IMR-90 (cell line): ENCODE data around the gene ZNF267. TPM values are rescaled to one million over a fixed set of nuclear protein-coding genes. Genes with fewer than 3 reads are reported as not detected.

Experiments
- ATAC-seq: fragments of 200-7000 bp; cut with Tn5 transposase; 2 replicates; pipeline ENCODE4 v1.9.1; 2020; ENCODE audit warnings: low read depth, mild to moderate bottlenecking, moderate library complexity
- BruUV-seq: library from RNA; stranded (reverse); fragments of 400-500 nt; replicated peaks from 2 replicates; lab custom pipeline; 2021; lab: Mats Ljungman, UMichigan
- CTCF ChIA-PET: fragments of 300-600 bp; formaldehyde crosslinking; extraction: SDS; loops from one replicate; lab custom pipeline; 2021; ENCODE audit warnings: antibody characterized with exemption; lab: Yijun Ruan, JAX
- POLR2A ChIA-PET: fragments of 300-600 bp; sonication (Branson Sonifier 250); formaldehyde crosslinking; loops from one replicate; lab custom pipeline; 2022; ENCODE audit warnings: antibody characterized with exemption; ENCODE audit not compliant: unreplicated experiment; lab: Charles Lee
- DNase-seq: peaks from one replicate; pipeline ENCODE4 v3.0.0; 2013
- H2AFZ ChIP-seq: replicated peaks from 2 replicates; pipeline ENCODE3; 2013; ENCODE audit warnings: low read length, mild to moderate bottlenecking; ENCODE audit not compliant: poor library complexity
- H2AK5ac ChIP-seq: 2 replicates; pipeline ENCODE4 v1.6.1; 2013; ENCODE audit warnings: low read depth, low read length, inconsistent platforms
- H2AK9ac ChIP-seq: replicated peaks from 2 replicates; pipeline ENCODE3; 2013; ENCODE audit warnings: mild to moderate bottlenecking, low read depth, low read length, moderate library complexity; ENCODE audit not compliant: poor library complexity
- H2BK120ac ChIP-seq: 2 replicates; pipeline ENCODE4 v1.6.1; 2013; ENCODE audit warnings: low read depth, low read length, inconsistent platforms
- H2BK15ac ChIP-seq: 3 replicates; pipeline ENCODE4 v1.6.1; 2013; ENCODE audit warnings: low read depth, low read length, inconsistent platforms
- H2BK20ac ChIP-seq: 2 replicates; pipeline ENCODE4 v1.6.1; 2013; ENCODE audit warnings: low read depth, mild to moderate bottlenecking, inconsistent platforms, low read length, moderate library complexity
- H2BK5ac ChIP-seq: 2 replicates; pipeline ENCODE4 v1.6.1; 2013; ENCODE audit warnings: mild to moderate bottlenecking, low read depth, low read length, inconsistent platforms; ENCODE audit not compliant: poor library complexity, severe bottlenecking
- H3K14ac ChIP-seq: replicated peaks from 2 replicates; pipeline ENCODE4 v1.6.1; 2013; ENCODE audit warnings: low read depth, low read length, inconsistent platforms
- H3K18ac ChIP-seq: 2 replicates; pipeline ENCODE4 v1.6.1; 2013; ENCODE audit warnings: low read depth, low read length, control low read depth
- H3K23ac ChIP-seq: 2 replicates; pipeline ENCODE4 v1.6.1; 2013; ENCODE audit warnings: low read depth, low read length, inconsistent platforms
- H3K27ac ChIP-seq: 2 replicates; pipeline ENCODE4 v1.5.1; 2013; ENCODE audit warnings: mild to moderate bottlenecking, control low read depth, low read length; ENCODE audit not compliant: insufficient read depth
- H3K27me3 ChIP-seq: 2 replicates; pipeline ENCODE4 v1.6.1; 2013; ENCODE audit warnings: low read length; ENCODE audit not compliant: control insufficient read depth, insufficient read depth
- H3K36me3 ChIP-seq: 2 replicates; pipeline ENCODE4 v1.6.1; 2013; ENCODE audit warnings: low read length, mixed read lengths; ENCODE audit not compliant: control insufficient read depth, insufficient read depth
- H3K4ac ChIP-seq: 2 replicates; pipeline ENCODE4 v1.6.1; 2013; ENCODE audit warnings: low read depth, low read length, inconsistent platforms
- H3K4me1 ChIP-seq: 2 replicates; pipeline ENCODE4 v1.6.1; 2013; ENCODE audit warnings: low read length, mixed read lengths; ENCODE audit not compliant: control insufficient read depth, insufficient read depth
- H3K4me2 ChIP-seq: 2 replicates; pipeline ENCODE4 v1.6.1; 2013; ENCODE audit warnings: low read depth, mild to moderate bottlenecking, control low read depth, low read length, moderate library complexity
- H3K4me3 ChIP-seq: 2 replicates; pipeline ENCODE4 v1.5.1; 2013; ENCODE audit warnings: low read depth, mild to moderate bottlenecking, control low read depth, low read length, moderate library complexity; ENCODE audit not compliant: insufficient read depth
- H3K56ac ChIP-seq: 2 replicates; pipeline ENCODE4 v1.6.1; 2013; ENCODE audit warnings: low read length, inconsistent platforms; ENCODE audit not compliant: insufficient read depth; ENCODE audit errors: extremely low read depth
- H3K79me1 ChIP-seq, 2 experiments: 2 replicates each; pipeline ENCODE4 v1.6.1; 2013; ENCODE audit warnings: low read length in 2 of 2, inconsistent platforms in 1 of 2, low read depth in 1 of 2
- H3K9ac ChIP-seq: 2 replicates; pipeline ENCODE4 v1.6.1; 2013; ENCODE audit warnings: low read depth, low read length, control low read depth
- H3K9me1 ChIP-seq: 2 replicates; pipeline ENCODE4 v1.6.1; 2013; ENCODE audit warnings: low read length, inconsistent platforms; ENCODE audit not compliant: insufficient read depth
- H3K9me3 ChIP-seq: 2 replicates; pipeline ENCODE4 v1.6.1; 2013; ENCODE audit warnings: low read length; ENCODE audit not compliant: control insufficient read depth, insufficient read depth
- H4K20me1 ChIP-seq: 2 replicates; pipeline ENCODE4 v1.6.1; 2013; ENCODE audit warnings: low read length, inconsistent platforms; ENCODE audit not compliant: insufficient read depth
- H4K5ac ChIP-seq: 2 replicates; pipeline ENCODE4 v1.6.1; 2013; ENCODE audit warnings: mild to moderate bottlenecking, low read depth, low read length, control low read depth
- H4K8ac ChIP-seq, 2 experiments: 2 replicates each; pipeline ENCODE4 v1.6.1; 2013; ENCODE audit warnings: low read depth in 2 of 2, low read length in 2 of 2, control low read depth in 1 of 2, inconsistent platforms in 1 of 2
- H4K91ac ChIP-seq: 2 replicates; pipeline ENCODE4 v1.6.1; 2013; ENCODE audit warnings: low read depth, low read length, inconsistent platforms; ENCODE audit not compliant: insufficient read depth
- CEBPB ChIP-seq: IDR thresholded peaks from 2 replicates; pipeline ENCODE4 v1.6.1; 2012; ENCODE audit warnings: low read depth, low read length, improper control_type of control experiment
- ELK1 ChIP-seq: fragments of 150-350 bp; IDR thresholded peaks from 2 replicates; pipeline ENCODE4 v1.6.1; 2016; ENCODE audit warnings: low read depth, mild to moderate bottlenecking, low read length, moderate library complexity, borderline replicate concordance
- FOS ChIP-seq: fragments of 150-350 bp; IDR thresholded peaks from 2 replicates; pipeline ENCODE4 v1.6.1; 2016; ENCODE audit warnings: low read depth, low read length
- MAFK ChIP-seq: IDR thresholded peaks from 2 replicates; pipeline ENCODE4 v1.6.1; 2012; ENCODE audit warnings: low read depth, low read length, improper control_type of control experiment
- NFE2L2 ChIP-seq: fragments of 150-350 bp; IDR thresholded peaks from 2 replicates; pipeline ENCODE4 v1.6.1; 2016; ENCODE audit warnings: low read depth, mild to moderate bottlenecking, low read length
- RCOR1 ChIP-seq: IDR thresholded peaks from 2 replicates; pipeline ENCODE4 v1.6.1; 2012; ENCODE audit warnings: mild to moderate bottlenecking, low read length, improper control_type of control experiment; ENCODE audit not compliant: insufficient replicate concordance
- WGBS, 2 experiments: methylation state at CpG; one replicate each; pipeline versions ENCODE4 v1.1.5 to v1.1.7; 2013; ENCODE audit warnings: missing lambda C conversion rate in 2 of 2; ENCODE audit not compliant: insufficient read length in 1 of 2; ENCODE audit errors: extremely low coverage in 2 of 2; 5-methylcytosine and 5-hydroxymethylcytosine counted together
- dilution Hi-C: fragments of 300-500 bp; cut with HindIII; formaldehyde crosslinking; loops from one replicate; pipeline ENCODE4 v1.14.3; 2018; ENCODE audit warnings: low sequenced_read_pairs; ENCODE audit not compliant: unreplicated experiment
- in situ Hi-C: fragments of 300-500 bp; cut with MboI; formaldehyde crosslinking; loops from 3 replicates; pipeline ENCODE4 v1.14.3; 2019; ENCODE audit warnings: low sequenced_read_pairs, inconsistent platforms, mixed read lengths
- intact Hi-C: fragments of 100-400 bp; cut with micrococcal nuclease; formaldehyde crosslinking; loops from 2 replicates; pipeline ENCODE4 v1.10.0; 2022
- polyA plus RNA-seq, 3 experiments: library from polyadenylated mRNA; depleted of rRNA; stranded (reverse); fragments of >200 nt; gene quantifications; 2 replicates each; pipeline ENCODE4 v1.2.3, GENCODE V29; 2012; ENCODE audit warnings: low replicate concordance in 1 of 3
- total RNA-seq: library from RNA; depleted of rRNA; stranded (reverse); fragments of >200 nt; gene quantifications from 2 replicates; pipeline ENCODE4 v1.2.3, GENCODE V29; 2012

The ZNF267 gene
- total and polyA plus RNA-seq, 2 of the 4 experiments (the other 2 are of a cell fraction) = 2.5 to 15.6 TPM

GRCh38 chr16:31875928-31876547 lies 2.4 kb downstream of the ZNF267 start (continued):
- TF ChIP-seq RCOR1 = no peak

- H3K79me1 ChIP-seq = peaks cover 36 to 64% of the 10 kb centered on the region in 2 experiments
- ATAC-seq = peak; percentile 59
- WGBS, 2 experiments = no CpG with 5 or more reads among the region's 5 CpGs
- POLR2A ChIA-PET = interaction anchor here (0.7 kb wide), 1 partner anchor 369 kb away, joined by 8 read pairs; the partner anchor contains the start of gene RUSF1
- peak overlapping the region; percentile 36; the same call in 1 of the 2 replicates for H4K91ac ChIP-seq
- H4K20me1 ChIP-seq = peaks cover 15% of the 10 kb centered on the region
- H3K27ac ChIP-seq = peak overlapping the region; percentile 73; the same call in 1 of the 2 replicates
- no peaks in the 10 kb centered on the region for H3K27me3 ChIP-seq
- H4K8ac ChIP-seq = peak overlapping the region in 1 of 2 experiments; percentile 61; a peak in 1 of 4 replicates
- peak overlapping the region; percentile 36 for H2BK120ac ChIP-seq
- BruUV-seq = no TSS peak
- H4K5ac ChIP-seq = peak overlapping the region; percentile 74
- H3K36me3 ChIP-seq = peaks cover 10% of the 10 kb centered on the region
- no peak overlapping the region for H2AK9ac ChIP-seq
- H3K4me3 ChIP-seq = peak overlapping the region; percentile 8; the same call in 1 of the 2 replicates
- 0 out of 3 replicates have a peak overlapping the region, but pooled peaks have one; percentile 13 for H2BK15ac ChIP-seq
- H2BK20ac ChIP-seq = 0 out of 2 replicates have a peak overlapping the region, but pooled peaks have one; percentile 46
- peak; percentile 96 for DNase-seq
- peak overlapping the region; percentile 44 for H3K9ac ChIP-seq
- H3K4me1 ChIP-seq = peaks cover 23% of the 10 kb centered on the region
- H3K9me3 ChIP-seq = 0 out of 2 replicates have a peak, but pooled peaks cover 2% of the 10 kb centered on the region
- peak overlapping the region; percentile 47 for H3K14ac ChIP-seq
- H3K56ac ChIP-seq = peak overlapping the region; percentile 23; the same call in 1 of the 2 replicates
- peaks cover 9% of the 10 kb centered on the region for H3K9me1 ChIP-seq
- H2AK5ac ChIP-seq = peak overlapping the region; percentile 31; the same call in 1 of the 2 replicates
- H2BK5ac ChIP-seq = peak overlapping the region; percentile 93
- dilution Hi-C loops = no loop called here
- H2AFZ ChIP-seq = no peak overlapping the region
- peak overlapping the region; percentile 89 for H3K4me2 ChIP-seq
- peak overlapping the region; percentile 69; the same call in 1 of the 2 replicates for H3K18ac ChIP-seq
- CTCF ChIA-PET = interaction anchor here (0.6 to 1.7 kb wide), 4 partner anchors 9 to 725 kb away, joined by 3 to 12 read pairs (median 4); no protein-coding TSS in a partner anchor
- peak overlapping the region; percentile 74 for H3K4ac ChIP-seq
- peak overlapping the region; percentile 77; the same call in 1 of the 2 replicates for H3K23ac ChIP-seq
- in situ Hi-C loops = loop anchor here (5.0 to 10.0 kb wide), 2 partner anchors 370 to 682 kb away; partner anchors contain the start of gene RUSF1
- intact Hi-C loops = loop anchor here (10.0 kb wide), 1 partner anchor 692 kb away; the partner anchor contains the start of gene FUS
- TF ChIP-seq NFE2L2 = peak; percentile 63; the same call in 1 of the 2 replicates
- TF ChIP-seq ELK1 = no peak
- TF ChIP-seq FOS = peak; percentile 86; the same call in 1 of the 2 replicates
- peak; percentile 61 for TF ChIP-seq MAFK
- 0 out of 2 replicates have a peak, but pooled peaks have one; percentile 26 for TF ChIP-seq CEBPB
Measured at GRCh38 chr16:31876951-31877828, 3.6 kb downstream of the ZNF267 start.
